Cardiac fibroblast (primary cell): ENCODE measurements around the gene SLC22A7.
A peak's percentile ranks its signal among the peaks of the same experiment; 100 is the strongest.

Experiments used
- DNase-seq, 2 donors: peaks; one replicate each; pipeline versions ENCODE4 v3.0.0 to v3.0.0-alpha.2; 2010; ENCODE audit warnings: low read depth in 2 of 2
- H3K4me3 ChIP-seq, 2 donors: replicated peaks in 1 of 2; 1 replicate in 1 of 2; 2 replicates in 1 of 2; pipeline ENCODE4 v1.5.1; 2011; ENCODE audit warnings: low read depth in 2 of 2, low read length in 2 of 2, mild to moderate bottlenecking in 2 of 2, moderate library complexity in 1 of 2
- CTCF ChIP-seq: IDR thresholded peaks from one replicate; pipeline ENCODE4 v1.5.1; 2011; ENCODE audit warnings: low read depth, mild to moderate bottlenecking, low read length, inconsistent platforms

SLC22A7 gene

GRCh38 chr6:43261198-43261597, 36.9 kb upstream of the SLC22A7 start:
- no peak overlapping the region for H3K4me3 ChIP-seq
- TF ChIP-seq CTCF: no peak
- DNase-seq: no peak

GRCh38 chr6:43262000-43262779, 35.9 kb upstream of the SLC22A7 start:
- no peak for DNase-seq
- H3K4me3 ChIP-seq: no peak overlapping the region
- TF ChIP-seq CTCF: no peak

GRCh38 chr6:43262780-43263313, 35.2 kb upstream of the SLC22A7 start:
- no peak overlapping the region for H3K4me3 ChIP-seq
- DNase-seq: no peak
- no peak for TF ChIP-seq CTCF

- TF ChIP-seq CTCF: peak; percentile 89
- no peak overlapping the region for H3K4me3 ChIP-seq
- peak; percentile 78 to 79 for DNase-seq
Observed at GRCh38 chr6:43263314-43264178, 34.5 kb upstream of the SLC22A7 start.

- H3K4me3 ChIP-seq: no peak overlapping the region
- DNase-seq: no peak
- TF ChIP-seq CTCF: no peak
Observed at GRCh38 chr6:43264599-43265145, 33.4 kb upstream of the SLC22A7 start.

GRCh38 chr6:43265564-43265963, 32.5 kb upstream of the SLC22A7 start:
- no peak for TF ChIP-seq CTCF
- DNase-seq: no peak
- H3K4me3 ChIP-seq: no peak overlapping the region
